Upper lobe of left lung (tissue), 6 donors: ENCODE data around the gene CA4. TPM values are rescaled to one million over a fixed set of nuclear protein-coding genes. Genes with fewer than 3 reads are reported as not detected.

Source experiments
- ATAC-seq, 2 donors: fragments of 200-7000 bp; cut with Tn5 transposase; one replicate each; pipeline ENCODE4 v1.9.1; 2022; ENCODE audit warnings: mild to moderate bottlenecking in 2 of 2, moderate library complexity in 2 of 2; ENCODE audit not compliant: low FRiP score in 2 of 2
- DNase-seq, 2 donors: peaks; one replicate each; pipeline ENCODE4 v3.0.0-alpha.2; 2019 to 2020
- H3K27ac ChIP-seq, 4 donors: fragments of 200-600 bp; sonication (generic); one replicate each; pipeline ENCODE4 v1.5.1; 2016 to 2019
- H3K27me3 ChIP-seq, 4 donors: fragments of 200-600 bp; sonication (generic); one replicate each; pipeline ENCODE4 v1.5.1; 2017 to 2019
- H3K36me3 ChIP-seq, 4 donors: fragments of 200-600 bp; sonication (generic); one replicate each; pipeline ENCODE4 v1.5.1; 2016 to 2019
- H3K4me1 ChIP-seq, 4 donors: fragments of 200-600 bp; sonication (generic); one replicate each; pipeline ENCODE4 v1.5.1; 2018 to 2019
- H3K4me3 ChIP-seq, 4 donors: fragments of 200-600 bp; sonication (generic); one replicate each; pipeline ENCODE4 v1.5.1; 2017 to 2019; ENCODE audit warnings: mild to moderate bottlenecking in 2 of 4, moderate library complexity in 1 of 4
- H3K9me3 ChIP-seq, 4 donors: fragments of 200-600 bp; sonication (generic); one replicate each; pipeline ENCODE4 v1.5.1; 2018 to 2019
- CTCF ChIP-seq, 6 experiments: fragments of 450-650 bp in 4 of 6; fragments of 200-600 bp in 2 of 6; sonication (generic) in 2 of 6; IDR thresholded peaks; one replicate each; pipeline ENCODE4 v1.5.1; 2016 to 2019; ENCODE audit warnings: antibody characterized with exemption in 6 of 6
- EP300 ChIP-seq, 4 donors: sonication (generic); formaldehyde crosslinking; IDR thresholded peaks; one replicate each; pipeline ENCODE4 v1.5.1; 2017; ENCODE audit warnings: antibody characterized with exemption in 4 of 4, control low read depth in 2 of 4
- POLR2A ChIP-seq, 4 donors: fragments of 450-650 bp; IDR thresholded peaks; one replicate each; pipeline ENCODE4 v1.5.1; 2016 to 2017; ENCODE audit warnings: antibody characterized with exemption in 4 of 4, mild to moderate bottlenecking in 2 of 4
- POLR2AphosphoS5 ChIP-seq, 2 donors: sonication (generic); formaldehyde crosslinking; IDR thresholded peaks; one replicate each; pipeline ENCODE4 v1.5.1; 2017; ENCODE audit warnings: antibody characterized with exemption in 2 of 2
- WGBS, 2 donors: methylation state at CpG; one replicate each; pipeline ENCODE4 v1.1.5; 2017 to 2018; 5-methylcytosine and 5-hydroxymethylcytosine counted together
- total RNA-seq, 6 donors: library from RNA; depleted of rRNA in 4 of 6; stranded (reverse); fragments of >200 nt in 4 of 6; gene quantifications; one replicate each; pipeline versions ENCODE4 v1.1.0 to v1.2.1, GENCODE V29; 2016 to 2021
- donor health status: DM: no; HTN: no; CAD: no; lungs with moderate emphysema.
- donor health status: DM: no; HTN: yes; CAD: no; lungs with severe emphysema.

The CA4 gene
- total RNA-seq, 6 donors from 2014 or later: 7.3 to 102 (median 45.5) TPM

- no peak overlapping the region for H3K4me3 ChIP-seq
- H3K27me3 ChIP-seq: peaks cover 0 to 27% (median 14%) of the 10 kb centered on the region in 4 donors
- no peaks in the 10 kb centered on the region for H3K9me3 ChIP-seq
- DNase-seq: no peak
- WGBS, 2 donors: 56% methylated on average over 17 of the region's 17 CpGs
- H3K4me1 ChIP-seq: peaks cover 31 to 60% (median 37%) of the 10 kb centered on the region in 4 donors
- ATAC-seq: no peak
- TF ChIP-seq EP300 (IDR thresholded peaks at IDR 0.05) (no peak), POLR2AphosphoS5 (IDR thresholded peaks at IDR 0.05) (no peak), CTCF (IDR thresholded peaks at IDR 0.05) (no peak), POLR2A (IDR thresholded peaks at IDR 0.05) (no peak)
- peak overlapping the region in 1 of 4 donors; percentile 78 for H3K27ac ChIP-seq
- H3K36me3 ChIP-seq: no peaks in the 10 kb centered on the region
These were observed 4.5 kb upstream of the CA4 start for GRCh38 chr17:60145006-60145935.

GRCh38 chr17:60146206-60146605 lies 3.6 kb upstream of the CA4 start:
- DNase-seq (no peak), ATAC-seq (no peak)
- WGBS, 2 donors: 61 to 72% methylated on average over 2 of the region's 2 CpGs
- Histone ChIP-seq H3K4me1 (peaks cover 31 to 60% (median 38%) of the 10 kb centered on the region in 4 donors), H3K36me3 (no peaks in the 10 kb centered on the region), H3K9me3 (no peaks in the 10 kb centered on the region), H3K27ac (peak overlapping the region in 1 of 4 donors; percentile 18), H3K27me3 (peaks cover 0 to 18% (median 12%) of the 10 kb centered on the region in 4 donors), H3K4me3 (no peak overlapping the region)
- TF ChIP-seq CTCF (IDR thresholded peaks at IDR 0.05) (no peak), POLR2A (IDR thresholded peaks at IDR 0.05) (no peak), EP300 (IDR thresholded peaks at IDR 0.05) (no peak), POLR2AphosphoS5 (IDR thresholded peaks at IDR 0.05) (no peak)

- H3K4me3 ChIP-seq: no peak overlapping the region
- no peaks in the 10 kb centered on the region for H3K36me3 ChIP-seq
- ATAC-seq: no peak
- 56% methylated on average over 7 to 8 of the region's 8 CpGs for WGBS, 2 donors
- DNase-seq: peak in 1 of 2 donors; percentile 61
- peaks cover 0 to 15% (median 11%) of the 10 kb centered on the region in 4 donors for H3K27me3 ChIP-seq
- TF ChIP-seq POLR2AphosphoS5 (IDR thresholded peaks at IDR 0.05): peak in 1 of 2 donors; percentile 23
- no peak for TF ChIP-seq EP300 (IDR thresholded peaks at IDR 0.05)
- TF ChIP-seq POLR2A (IDR thresholded peaks at IDR 0.05): no peak
- peaks cover 23 to 47% (median 24%) of the 10 kb centered on the region in 4 donors for H3K4me1 ChIP-seq
- peak overlapping the region in 3 of 4 donors; percentile 54 to 88 (median 87) for H3K27ac ChIP-seq
- no peaks in the 10 kb centered on the region for H3K9me3 ChIP-seq
These were observed 2.1 kb upstream of the CA4 start for GRCh38 chr17:60147553-60148223.

GRCh38 chr17:60148373-60148772 lies 1.4 kb upstream of the CA4 start:
- no peak for DNase-seq
- TF ChIP-seq EP300 (IDR thresholded peaks at IDR 0.05) (no peak), POLR2A (IDR thresholded peaks at IDR 0.05) (no peak), CTCF (IDR thresholded peaks at IDR 0.05) (no peak), POLR2AphosphoS5 (IDR thresholded peaks at IDR 0.05) (no peak)
- H3K27me3 ChIP-seq: peaks cover 0 to 15% (median 11%) of the 10 kb centered on the region in 4 donors

GRCh38 chr17:60151355-60151754 lies 1.6 kb downstream of the CA4 start:
- ATAC-seq (no peak), DNase-seq (no peak)
- no peak for TF ChIP-seq POLR2AphosphoS5 (IDR thresholded peaks at IDR 0.05)
- TF ChIP-seq POLR2A (IDR thresholded peaks at IDR 0.05): no peak
- no peak for TF ChIP-seq EP300 (IDR thresholded peaks at IDR 0.05)
- TF ChIP-seq CTCF (IDR thresholded peaks at IDR 0.05): no peak
- Histone ChIP-seq H3K4me1 (peaks cover 20 to 64% (median 32%) of the 10 kb centered on the region in 4 donors), H3K27ac (peak overlapping the region; percentile 60 to 88 (median 80)), H3K4me3 (peak overlapping the region; percentile 26 to 62 (median 58)), H3K36me3 (no peaks in the 10 kb centered on the region), H3K9me3 (no peaks in the 10 kb centered on the region), H3K27me3 (peaks cover 0 to 15% (median 11%) of the 10 kb centered on the region in 4 donors)
- 35 to 36% methylated on average over 5 of the region's 5 CpGs for WGBS, 2 donors

More at GRCh38 chr17:60148373-60148772, 1.4 kb upstream of the CA4 start:
- Histone ChIP-seq H3K4me3 (no peak overlapping the region), H3K4me1 (peaks cover 16 to 41% (median 17%) of the 10 kb centered on the region in 4 donors), H3K9me3 (no peaks in the 10 kb centered on the region), H3K36me3 (no peaks in the 10 kb centered on the region), H3K27ac (peak overlapping the region in 3 of 4 donors; percentile 54 to 88 (median 87))
- 53 to 75% methylated on average over 1 to 2 of the region's 2 CpGs for WGBS, 2 donors
- no peak for ATAC-seq
